HG03520 (cell line): ENCODE data around the gene NEDD4L.

Source experiments
- ATAC-seq: cut with Tn5 transposase; IDR thresholded peaks from one replicate; pipeline ENCODE4 v1.9.1; 2021; ENCODE audit warnings: mild to moderate bottlenecking, moderate library complexity; ENCODE audit not compliant: unreplicated experiment

NEDD4L gene

DNA sequence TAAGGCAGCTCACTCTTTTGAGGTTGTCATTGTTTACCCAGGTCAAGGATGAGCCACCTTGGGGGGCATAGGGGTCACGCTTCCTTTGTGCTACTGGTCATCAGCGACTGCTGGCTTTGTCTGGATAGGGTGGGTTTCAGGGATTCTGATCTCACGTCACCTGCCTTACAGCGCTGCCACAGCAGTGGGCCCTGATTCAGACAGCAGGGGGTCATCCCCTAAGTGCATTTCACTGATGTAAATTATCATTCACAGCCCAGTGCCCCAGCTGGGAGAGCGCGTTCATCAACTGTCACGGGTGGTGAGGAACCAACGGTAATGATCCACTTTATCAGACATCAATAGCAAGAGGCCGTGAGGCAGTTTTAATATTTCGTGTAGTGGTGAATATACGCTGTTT lies 291.2 kb downstream of the NEDD4L start:
- ATAC-seq = no peak

DNA sequence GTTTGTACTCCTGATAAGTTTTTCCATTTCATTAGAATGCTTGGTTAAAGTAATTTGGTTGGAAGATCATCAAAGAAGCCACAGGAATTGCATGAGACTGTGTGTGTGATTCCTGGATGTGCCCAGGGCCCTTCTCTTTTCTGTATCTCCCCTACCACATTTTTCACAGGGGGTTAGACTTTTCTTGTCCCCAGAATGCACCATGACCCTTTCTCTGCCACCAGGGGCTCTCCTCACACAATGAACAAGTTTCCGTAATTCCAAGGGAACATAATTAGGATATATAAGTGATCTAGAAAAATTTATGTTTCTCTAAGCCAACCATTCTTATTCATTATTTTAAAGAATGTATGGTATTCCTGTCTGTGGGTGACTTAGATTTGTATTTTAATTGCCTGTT lies 291.8 kb downstream of the NEDD4L start:
- no peak for ATAC-seq

DNA sequence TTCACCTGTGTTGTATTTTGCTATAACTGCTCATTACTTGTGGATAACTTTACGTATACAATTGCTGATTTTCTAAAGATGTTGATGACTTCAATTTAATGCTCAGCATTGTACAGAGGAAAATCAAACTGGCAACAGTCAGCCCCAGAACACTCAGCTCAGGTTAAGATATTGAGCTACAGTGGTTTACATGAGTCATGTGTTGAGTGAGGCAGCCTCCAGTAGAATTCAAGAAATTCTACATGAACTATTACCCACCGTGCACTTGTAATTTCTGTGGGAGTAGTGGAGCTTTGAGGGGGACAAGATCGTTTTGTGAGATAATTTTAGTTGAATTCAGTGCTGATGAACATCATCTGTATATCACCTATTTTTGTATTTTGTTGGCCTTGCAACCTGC lies 292.6 kb downstream of the NEDD4L start:
- no peak for ATAC-seq

DNA sequence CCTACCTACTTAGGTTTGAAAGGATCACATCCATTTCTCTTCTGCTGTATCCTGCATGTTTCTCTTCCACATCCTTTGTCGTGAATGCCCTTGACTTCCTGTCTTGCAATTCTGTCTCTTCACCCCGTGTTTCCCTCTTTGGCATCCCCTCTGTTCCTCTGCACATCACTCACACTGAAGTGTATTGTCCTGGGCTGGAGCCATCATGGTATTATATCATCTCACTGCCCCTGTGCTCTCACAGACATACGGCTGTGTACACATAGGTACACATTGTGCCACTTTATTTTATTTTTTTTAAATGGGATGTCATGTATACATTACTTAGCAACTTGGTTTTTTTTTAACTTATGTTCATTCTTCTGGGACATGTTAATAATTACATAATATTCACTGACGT lies 293.3 kb downstream of the NEDD4L start:
- no peak for ATAC-seq

DNA sequence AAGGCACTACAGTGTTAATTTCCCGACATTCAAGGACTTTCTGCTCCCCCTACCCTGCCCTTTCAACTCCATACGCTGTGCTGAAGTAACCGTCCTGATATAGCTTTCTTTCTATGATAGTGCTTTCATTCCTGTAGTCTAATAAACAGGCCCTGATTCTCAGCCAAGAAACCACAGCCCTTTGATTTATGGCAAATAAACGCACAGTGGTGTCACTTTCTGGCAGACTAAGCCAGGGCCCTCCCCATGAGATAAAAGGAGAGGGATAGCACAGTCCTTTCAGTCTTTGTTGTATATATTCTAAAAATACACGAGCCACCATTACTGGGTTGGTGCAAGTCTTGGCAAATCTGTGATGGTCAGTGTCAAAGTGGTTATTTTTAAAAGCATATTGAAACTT lies 293.7 kb downstream of the NEDD4L start:
- no peak for ATAC-seq

DNA sequence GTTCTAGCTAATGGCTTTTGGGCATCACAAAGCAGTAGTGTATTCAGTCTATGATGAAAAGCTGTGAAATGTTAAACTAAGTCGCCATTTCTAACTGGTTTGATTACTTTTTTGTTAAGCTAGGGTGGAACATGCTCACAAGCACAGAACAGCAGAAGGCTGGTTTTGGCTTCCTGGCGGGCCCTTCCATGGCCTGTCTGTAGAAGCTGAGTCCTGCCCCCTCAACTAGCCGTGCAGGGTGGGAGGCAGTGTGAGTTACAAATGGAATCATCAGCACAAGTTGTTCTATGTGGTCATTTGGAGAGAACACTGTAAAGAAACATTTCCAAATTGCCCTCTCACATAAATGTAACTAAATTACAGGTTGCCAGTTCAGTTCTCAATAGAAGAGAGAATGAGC lies 294.1 kb downstream of the NEDD4L start:
- ATAC-seq = no peak

DNA sequence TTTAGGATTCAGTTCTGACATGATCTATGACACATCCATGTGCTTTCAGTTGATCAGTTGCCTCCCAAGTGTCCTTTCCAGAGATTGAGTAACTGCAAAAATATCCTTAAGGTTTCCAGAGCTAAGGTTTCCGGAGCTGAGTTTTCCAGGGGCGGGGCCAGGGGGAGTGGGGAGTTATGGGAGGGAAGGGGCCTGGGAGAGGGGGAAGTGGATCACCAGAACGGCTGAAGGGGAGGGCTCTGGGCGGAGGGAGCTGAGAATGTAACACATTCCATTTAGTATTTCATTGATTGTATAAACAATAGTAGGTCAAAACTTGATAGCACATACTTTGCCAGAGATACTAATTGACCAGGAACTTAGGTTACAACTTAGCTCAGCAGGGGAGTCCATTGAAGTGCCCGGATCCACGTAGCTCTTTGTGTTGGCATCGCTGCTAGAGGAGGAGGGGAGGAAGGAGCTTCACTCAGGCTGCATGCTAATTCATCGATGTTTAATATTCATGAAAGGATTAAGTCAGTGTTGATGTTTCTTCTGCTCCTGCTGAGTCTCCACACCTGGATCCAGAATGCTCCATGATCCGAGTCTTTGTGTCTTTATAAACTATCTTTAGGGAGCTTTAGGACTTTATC lies 295.1 kb downstream of the NEDD4L start:
- ATAC-seq = no peak

DNA sequence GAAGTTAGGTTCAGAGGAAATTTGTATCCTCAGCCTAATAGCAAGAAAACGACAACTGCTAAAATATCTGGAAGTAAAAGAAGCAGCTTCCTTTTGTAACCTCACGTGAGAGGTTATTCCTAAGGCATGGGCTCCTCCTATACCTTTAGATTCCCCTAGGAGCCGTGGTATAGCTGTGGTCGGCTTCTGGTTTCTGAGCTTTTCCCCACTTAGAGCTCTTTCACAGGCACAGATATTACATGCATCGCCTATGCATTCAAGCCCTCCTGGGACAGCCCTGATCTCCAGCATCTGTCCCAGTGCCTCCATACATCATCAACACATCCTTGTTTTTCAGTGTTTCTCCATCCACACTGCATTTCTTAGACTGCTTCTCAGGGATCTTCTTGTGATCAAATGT lies 295.9 kb downstream of the NEDD4L start:
- no peak for ATAC-seq

DNA sequence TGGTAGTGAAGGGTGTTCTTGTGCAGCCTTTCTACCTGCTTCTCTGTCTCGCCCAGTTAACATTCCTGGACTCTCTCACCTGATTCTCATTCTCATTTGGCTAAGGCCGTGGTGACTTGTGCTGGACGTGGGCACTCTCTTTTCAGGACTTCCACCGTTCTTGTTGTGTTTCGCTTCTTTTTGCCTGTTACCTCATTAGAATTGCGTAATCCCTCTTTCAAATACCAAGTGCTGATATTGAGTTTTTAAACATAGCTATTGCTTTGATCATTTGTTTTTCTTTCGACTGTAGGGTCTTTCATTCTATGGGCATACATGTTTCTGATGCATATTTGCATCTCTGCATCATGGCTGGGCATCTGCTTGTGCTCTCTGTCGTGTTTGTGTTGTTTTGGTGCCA lies 297.9 kb downstream of the NEDD4L start:
- ATAC-seq = no peak

DNA sequence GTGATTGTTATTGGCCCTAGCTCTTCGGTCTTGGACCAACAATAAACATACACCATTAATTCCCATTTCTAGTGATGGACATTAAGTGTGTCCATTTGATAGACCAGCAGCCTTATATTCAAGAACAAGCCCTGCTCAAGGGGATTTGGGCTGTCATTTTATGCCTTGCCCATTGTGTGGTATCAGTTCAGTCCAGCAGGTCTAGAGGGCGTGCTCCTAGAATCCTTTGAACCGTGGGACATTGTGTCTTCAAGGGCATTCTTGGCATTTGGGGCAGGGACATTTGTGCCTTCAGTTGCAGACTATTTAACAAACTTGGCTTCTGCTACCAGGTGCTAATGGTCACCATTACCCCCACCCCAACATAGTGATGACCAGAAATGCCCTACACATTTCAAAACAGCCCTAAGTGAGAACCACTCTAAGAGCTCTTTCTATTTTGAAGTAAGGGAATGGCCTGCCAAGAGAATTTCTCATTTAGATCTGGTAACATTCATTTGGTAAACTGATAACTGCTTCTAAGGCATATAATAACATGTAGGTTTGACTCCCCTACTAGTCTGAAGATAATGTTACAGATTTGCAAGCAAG lies 300.1 kb downstream of the NEDD4L start:
- no peak for ATAC-seq

DNA sequence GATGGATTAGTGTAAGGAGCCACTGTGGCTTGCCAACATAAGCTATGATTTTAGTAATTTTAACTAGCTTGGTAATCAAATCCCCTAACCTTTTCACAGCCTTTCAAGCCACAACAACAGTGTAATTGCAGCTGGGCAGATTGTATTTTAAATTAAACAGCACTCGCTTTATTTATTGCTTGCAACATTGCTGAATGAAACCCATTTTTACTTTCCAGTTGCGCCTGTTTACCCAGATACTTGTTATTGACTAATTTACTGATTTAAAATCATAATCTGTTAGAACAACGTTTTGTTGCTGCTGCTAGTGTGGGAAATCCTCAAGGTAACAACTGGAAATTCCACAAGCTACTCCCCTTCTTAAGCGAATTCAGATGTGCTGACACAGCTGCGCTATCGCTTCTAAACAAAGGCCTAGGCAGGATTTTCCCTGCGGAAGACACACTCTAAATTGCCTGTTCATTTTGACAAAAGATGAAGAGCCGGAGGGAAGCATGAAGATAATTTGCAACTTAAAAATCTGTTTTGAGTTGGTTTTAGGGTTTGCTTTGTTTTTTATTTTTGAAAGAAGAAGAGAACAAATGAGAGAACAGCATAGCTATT lies 300.9 kb downstream of the NEDD4L start:
- no peak for ATAC-seq

DNA sequence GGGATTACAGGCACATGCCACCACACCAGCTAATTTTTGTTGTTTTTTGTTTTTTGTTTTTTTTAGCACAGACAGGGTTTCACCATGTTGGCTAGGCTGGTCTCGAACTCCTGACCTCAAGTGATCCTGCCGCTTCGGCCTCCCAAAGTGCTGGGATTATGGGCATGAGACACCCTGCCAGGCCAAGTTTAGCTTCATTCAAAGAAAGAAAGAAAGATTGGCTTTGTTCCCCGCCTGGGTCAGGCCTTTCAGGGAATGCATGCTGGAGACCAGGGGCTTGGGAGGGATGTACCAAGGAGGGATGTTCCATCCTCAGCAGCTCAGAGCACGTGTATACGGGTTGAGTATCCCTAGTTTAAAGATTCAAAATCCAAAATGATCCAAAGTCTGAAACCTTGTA lies 301.8 kb downstream of the NEDD4L start:
- no peak for ATAC-seq

DNA sequence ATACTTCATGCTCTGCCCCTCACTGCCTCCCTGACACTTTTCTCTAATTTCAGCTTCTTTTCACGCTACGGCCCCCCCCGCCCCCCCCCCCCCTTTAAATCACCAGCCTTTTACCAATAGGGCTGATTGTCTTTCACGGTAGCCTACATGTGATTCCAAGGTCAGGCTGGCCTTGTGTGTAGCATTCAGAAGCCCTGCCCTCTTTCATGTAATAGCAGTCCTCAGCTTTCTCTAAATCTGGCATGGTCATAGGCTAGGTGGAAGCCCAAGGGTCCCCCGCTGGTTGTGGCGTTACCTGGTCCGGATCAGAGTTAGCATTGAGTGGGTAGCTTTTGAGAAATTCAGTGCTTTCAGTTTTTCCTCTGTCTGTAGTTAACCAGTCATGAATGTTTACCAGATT lies 303.1 kb downstream of the NEDD4L start:
- ATAC-seq = no peak

DNA sequence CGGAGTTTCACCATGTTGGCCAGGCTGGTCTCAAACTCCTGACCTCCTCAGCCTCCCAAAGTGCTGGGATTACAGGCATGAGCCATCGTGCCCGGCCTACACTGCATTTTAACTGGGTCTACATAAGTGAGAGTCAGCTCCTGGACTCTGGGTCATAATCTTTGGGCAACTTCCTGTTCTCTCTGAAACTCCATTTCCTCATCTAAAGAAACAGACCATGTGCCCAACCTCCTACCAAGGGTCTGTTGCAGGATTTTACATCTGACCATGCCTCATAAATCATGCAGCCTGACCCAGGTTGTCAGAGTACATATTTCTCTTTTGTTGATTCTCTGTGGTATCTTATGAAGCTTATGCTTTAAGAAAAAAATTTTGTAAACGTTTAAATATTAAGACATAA lies 304.5 kb downstream of the NEDD4L start:
- no peak for ATAC-seq

DNA sequence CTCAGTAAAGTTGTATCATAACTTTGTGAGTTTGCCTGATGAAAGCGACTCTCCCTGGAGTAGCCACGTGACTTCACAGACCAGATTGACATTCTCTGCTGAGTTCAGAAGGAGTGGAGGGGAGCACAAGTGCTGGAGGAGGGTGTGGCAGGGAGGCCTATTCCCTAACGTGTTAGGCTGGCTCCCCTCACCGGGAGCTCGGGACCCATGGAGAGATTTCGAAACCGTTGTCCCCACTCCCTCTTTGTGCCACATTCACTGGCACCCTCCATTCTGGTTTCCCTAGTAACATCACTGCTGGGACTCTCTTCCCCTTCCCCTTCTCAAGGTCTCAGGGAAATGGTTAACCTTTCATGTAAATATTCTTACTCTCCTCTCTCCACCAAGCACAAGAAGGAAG lies 304.9 kb downstream of the NEDD4L start:
- ATAC-seq = no peak

DNA sequence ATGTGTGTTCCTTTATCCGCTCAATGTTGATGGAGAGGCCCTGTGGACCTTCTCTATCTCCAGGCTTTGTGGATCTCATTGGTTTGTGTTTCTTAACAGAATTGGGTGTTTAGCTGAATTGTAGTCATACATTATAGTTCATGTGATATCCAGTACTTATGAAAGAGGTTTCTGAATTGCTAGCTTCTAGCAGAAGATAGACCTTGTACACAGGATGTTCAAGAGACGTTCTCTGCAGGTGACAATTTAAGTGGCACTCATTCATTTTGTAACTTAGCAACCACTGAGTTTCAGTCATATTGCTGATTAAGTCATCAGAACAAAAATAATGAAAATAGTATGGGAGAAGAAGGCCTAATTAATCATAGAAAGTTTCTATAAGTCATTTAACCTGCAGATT lies 305.6 kb downstream of the NEDD4L start:
- no peak for ATAC-seq

DNA sequence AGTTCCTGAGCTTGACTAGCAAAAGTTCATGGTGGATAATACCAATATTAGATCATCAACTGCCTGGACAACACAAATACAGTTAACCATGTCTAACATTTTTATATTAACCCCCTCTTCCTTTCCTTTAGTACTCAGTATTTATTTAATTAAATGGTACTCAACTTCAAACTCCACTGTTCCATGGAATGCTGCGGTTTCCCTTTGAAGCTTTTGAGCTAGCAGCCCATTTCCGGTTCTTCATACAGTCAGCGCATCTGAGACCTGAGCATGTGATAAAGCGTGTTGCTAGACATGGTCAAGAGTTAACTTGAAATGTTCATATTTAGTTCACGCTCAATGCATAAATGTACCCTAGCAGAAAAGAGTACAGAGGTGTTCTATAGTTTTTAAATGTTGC lies 306.5 kb downstream of the NEDD4L start:
- ATAC-seq = no peak

DNA sequence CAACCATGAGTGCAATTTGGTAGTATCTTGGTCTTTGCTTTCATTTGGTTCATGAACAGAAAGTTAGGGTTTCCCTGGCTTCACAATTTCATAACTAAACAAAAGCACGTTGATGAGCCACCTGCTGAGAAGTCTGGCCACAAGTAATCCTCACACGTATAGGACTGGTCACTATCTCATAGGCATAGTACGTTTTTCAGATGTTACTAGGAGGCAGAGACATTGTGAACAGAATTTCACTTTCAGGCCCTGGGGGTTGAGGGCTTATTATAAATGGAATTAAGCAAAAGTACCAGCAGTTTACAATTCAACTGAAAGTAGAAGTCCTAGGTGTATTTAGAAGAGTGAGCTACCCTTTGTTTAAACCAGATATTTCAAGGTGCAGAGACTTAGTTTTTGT lies 307.8 kb downstream of the NEDD4L start:
- ATAC-seq = no peak

DNA sequence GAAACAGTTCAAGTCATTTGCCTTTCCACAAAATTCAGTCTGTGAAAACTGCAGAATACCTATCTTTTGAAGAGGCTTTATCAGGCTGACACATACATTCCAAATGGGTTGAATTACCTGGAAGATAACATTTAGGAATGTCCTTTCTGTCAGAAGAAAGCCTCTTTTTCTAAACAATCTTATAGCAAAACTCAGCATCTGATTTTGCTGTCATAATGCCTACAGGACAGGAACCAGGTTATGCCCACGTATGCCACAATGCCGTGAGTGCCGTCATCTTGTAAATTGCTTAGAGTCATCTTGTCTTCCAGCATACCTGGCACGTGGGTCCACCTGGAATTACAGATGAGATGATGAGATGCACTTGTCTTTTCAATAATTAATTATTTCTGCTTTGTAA lies 309.6 kb downstream of the NEDD4L start:
- ATAC-seq = no peak

DNA sequence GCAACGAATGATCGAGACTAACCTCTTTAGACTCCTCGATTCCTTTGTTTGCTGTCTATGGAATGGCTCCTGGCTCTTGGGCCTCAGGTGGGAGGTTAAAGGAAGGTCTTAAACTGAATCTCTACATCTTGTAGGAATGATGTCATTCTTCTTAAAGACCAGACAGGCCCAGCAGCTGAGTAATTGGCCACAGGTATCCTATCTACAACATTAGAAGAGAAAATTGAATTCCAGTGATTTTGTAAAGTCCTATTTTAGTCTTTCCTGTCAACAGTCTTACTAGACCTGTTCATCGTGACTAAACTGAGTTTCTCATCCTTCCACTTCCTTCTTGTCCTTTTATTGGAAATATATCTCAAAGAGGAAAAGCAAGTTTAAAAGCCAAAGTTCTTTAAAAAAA lies 310.0 kb downstream of the NEDD4L start:
- ATAC-seq = no peak

DNA sequence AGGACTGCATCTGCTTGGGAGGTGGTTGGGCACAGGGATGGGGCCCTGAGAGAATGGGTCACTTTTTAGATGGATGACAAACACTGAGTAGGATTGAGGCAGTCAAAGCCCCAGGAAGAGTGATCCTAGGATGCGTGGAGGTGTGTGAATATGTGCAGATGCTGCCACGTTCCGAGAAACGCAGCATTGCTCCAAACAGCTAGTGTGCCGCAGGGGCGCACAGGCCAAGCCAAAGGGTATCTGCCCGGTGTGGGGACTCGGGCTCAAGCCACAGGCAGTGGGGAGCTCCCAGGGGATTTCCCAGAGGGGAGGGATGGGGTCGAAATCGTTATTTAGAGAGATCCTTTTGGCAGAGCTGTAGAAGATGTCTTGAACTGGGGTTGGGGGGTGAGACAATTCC lies 310.8 kb downstream of the NEDD4L start:
- no peak for ATAC-seq

DNA sequence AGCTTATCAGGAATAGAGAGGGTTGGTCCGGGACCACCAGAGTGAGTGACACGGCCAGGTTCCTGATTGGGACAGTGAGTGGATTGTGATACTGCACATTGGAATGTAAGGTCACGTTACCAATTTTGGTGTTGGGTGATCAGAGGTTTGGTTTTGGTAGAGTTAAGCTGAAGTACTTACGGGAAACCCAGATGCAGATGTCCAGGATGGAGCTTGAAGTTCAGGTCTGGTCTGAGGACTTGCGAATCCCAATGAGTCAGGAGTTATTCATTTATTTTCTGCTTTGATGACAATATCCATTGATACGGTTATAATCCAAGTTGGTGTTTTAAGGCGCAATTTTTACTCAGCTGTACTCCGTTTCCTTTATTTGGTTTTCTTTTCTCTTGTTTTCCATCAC lies 311.2 kb downstream of the NEDD4L start:
- ATAC-seq = no peak

DNA sequence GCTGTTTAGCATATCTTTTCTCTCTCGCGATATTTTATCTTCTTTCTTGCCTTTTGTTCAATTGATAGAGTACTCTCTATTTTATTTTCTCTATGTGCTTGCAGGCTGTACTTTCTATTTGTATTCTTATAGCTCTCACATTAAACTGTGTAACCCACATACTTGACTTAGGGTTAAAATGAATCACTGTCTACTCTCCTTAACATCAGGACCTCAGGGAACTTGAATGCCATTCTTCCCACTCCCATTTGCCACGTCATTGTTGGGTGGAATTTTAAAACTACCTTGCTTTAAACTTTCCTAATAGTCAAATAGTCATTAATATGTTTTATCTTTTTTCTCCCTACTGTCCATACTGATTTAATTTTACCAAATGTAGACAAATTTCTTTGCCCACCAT lies 315.2 kb downstream of the NEDD4L start:
- ATAC-seq = no peak
